ENCODE results near the gene SMYD3.

Gene SMYD3

GRCh38 chr1:246136477-246136876 is 370.6 kb downstream of the SMYD3 start:
- no peak for DNase-seq

DNA sequence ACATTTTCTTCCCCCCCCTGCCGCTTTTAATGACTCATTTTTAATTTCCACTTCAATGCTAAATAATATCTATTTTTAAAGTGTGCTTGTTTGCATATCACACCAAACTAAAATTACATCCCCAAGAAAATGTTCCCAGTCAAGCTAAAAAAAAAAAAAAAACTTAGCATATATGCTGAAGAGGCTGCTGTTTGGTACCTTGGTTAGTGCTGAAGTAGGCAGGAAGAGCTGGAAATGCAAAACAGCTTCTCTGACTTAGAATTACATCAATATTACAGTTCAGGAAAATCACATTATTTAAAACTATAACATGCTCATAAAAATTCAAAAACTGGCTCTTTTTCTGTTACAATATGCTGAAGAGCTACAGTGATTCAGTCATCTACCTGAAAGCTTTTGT is 372.3 kb downstream of the SMYD3 start:
- no peak for DNase-seq

- DNase-seq = no peak
These were observed 376.0 kb downstream of the SMYD3 start for GRCh38 chr1:246131095-246131494.

DNA sequence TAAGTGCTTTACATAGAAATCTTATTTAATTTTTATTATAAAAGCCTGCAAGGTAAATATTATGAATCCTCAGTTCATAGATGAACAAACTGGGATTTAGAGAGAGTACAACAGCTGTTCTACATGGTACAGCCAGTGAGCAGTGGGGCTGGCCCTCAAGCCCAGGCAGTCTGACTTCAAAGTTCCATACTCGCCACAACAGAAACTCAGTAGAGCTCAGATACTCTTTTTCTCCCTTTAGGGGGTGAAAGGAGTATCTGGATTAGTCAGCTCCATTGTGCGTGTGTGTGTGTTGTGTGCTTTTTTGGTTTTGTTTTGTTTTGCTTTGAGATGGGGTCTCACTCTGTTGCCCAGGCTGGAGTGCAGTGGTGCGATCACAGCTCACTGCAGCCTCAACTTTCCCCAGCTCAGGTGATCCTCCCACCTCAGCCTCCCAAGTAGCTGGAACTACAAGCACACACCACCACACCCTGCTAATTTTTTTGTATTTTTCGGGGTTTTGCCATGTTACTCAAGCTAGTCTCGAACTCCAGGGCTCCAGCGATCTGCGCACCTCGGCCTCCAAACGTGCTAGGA is 378.5 kb downstream of the SMYD3 start:
- DNase-seq = no peak

GRCh38 chr1:246126580-246126979 is 380.5 kb downstream of the SMYD3 start:
- DNase-seq = no peak

DNA sequence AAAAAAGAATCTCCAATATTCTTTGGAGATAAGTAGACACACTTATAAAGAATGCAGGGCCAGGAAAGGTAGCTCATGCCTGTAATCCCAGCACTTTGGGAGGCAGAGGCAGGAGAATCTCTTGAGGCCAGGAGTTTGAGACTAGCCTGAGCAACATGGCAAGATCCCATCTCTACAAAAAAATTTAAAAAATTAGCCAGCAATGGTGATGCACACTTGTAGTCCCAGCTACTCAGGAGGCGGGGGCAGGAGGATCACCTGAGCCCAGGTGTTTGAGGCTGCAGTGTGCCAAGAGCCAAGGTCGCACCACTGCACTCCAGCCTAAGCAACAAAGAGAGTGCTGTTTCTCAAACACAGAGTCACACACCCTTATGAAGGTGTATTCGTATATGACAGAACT is 385.0 kb downstream of the SMYD3 start:
- no peak for DNase-seq

DNA sequence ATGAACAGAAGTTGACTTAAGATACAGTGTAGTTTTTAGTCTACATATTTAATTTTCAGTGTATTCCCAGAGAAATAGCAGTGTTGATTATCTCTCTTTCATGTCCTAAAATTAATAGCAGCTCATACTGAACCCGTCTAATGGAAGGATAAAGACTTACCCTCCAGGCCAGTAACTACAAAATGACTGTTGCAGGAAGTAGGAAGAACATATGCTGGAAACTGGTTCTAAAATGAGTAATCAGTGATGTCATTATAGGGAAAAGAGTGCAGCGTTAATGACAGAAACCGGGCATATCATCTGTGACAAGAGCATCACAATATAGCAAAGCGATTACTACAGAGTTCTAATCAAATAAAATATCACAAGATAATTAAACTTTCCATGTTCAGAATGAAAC is 385.5 kb downstream of the SMYD3 start:
- no peak for DNase-seq

GRCh38 chr1:246117066-246117791 is 389.9 kb downstream of the SMYD3 start:
- peak; percentile 11 for DNase-seq

DNA sequence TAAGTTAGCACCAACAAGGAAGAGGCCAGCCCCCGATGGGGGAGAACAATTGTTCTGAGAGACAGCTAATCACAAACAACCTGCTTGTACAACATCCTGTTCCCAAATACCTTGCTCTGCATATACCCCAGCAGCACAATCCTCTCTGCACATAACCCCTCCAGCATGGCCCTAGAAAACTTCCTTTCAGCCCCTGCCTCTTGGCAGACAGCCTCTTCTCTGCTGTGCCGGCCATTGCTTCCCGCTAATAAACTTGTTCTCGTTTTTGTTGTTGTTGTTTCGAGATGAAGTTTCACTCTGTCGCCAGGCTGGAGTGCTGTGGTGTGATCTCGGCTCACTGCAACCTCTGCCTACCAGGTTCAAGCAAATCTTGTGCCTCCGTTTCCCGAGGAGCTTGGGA is 392.7 kb downstream of the SMYD3 start:
- no peak for DNase-seq

GRCh38 chr1:246113555-246114095 is 393.5 kb downstream of the SMYD3 start:
- no peak for DNase-seq

GRCh38 chr1:246111570-246111969 is 395.5 kb downstream of the SMYD3 start:
- DNase-seq = no peak

- no peak for DNase-seq
These were observed 396.5 kb downstream of the SMYD3 start for GRCh38 chr1:246110343-246111219.

GRCh38 chr1:246108278-246108925 is 398.7 kb downstream of the SMYD3 start:
- no peak for DNase-seq

- peak; percentile 40 for DNase-seq
These were observed 399.4 kb downstream of the SMYD3 start for GRCh38 chr1:246107516-246108277.

- DNase-seq = no peak
These were observed 400.7 kb downstream of the SMYD3 start for GRCh38 chr1:246106342-246106763.

DNA sequence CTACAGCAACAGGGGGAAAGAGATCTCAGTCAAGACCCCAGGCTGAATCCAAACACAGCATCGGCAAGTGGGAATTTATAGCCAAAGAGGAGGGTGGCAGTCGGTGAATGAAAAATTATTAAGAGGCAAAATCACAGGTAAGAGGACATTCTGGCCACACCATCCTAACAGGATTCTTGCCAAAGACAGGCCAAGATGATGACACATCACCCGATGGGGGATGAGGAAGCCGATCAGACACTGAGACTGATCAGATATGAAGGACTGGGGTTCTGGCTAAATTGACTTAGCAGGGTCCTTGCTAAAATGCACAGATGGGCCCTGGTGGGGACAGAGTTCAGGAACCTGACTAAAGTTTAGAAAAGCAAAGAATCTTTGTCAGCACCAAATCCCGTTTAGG is 402.2 kb downstream of the SMYD3 start:
- DNase-seq = no peak

DNA sequence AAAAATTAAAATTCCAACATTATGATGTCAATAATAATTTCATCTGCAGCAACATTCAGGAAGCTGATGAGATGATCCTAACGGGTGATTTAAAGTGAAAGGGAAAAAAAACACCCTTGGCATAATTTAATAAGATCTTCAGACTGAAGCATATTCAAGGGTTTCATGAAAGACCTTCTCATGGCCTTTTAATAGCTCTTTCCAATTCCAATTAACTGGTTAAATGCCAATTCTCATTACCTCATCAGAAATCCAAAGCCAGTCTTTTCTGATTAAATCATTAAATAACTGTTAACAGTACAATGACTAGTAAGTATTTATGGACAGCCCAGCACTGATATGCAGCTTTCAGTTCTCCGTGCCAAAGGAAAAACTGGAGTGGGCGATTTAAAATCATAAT is 407.5 kb downstream of the SMYD3 start:
- no peak for DNase-seq

- DNase-seq = no peak
These were observed 410.7 kb downstream of the SMYD3 start for GRCh38 chr1:246096356-246096755.

- DNase-seq = no peak
These were observed 411.6 kb downstream of the SMYD3 start for GRCh38 chr1:246095443-246095842.

- DNase-seq = no peak
These were observed 413.8 kb downstream of the SMYD3 start for GRCh38 chr1:246093230-246093629.

GRCh38 chr1:246092136-246092535 is 414.9 kb downstream of the SMYD3 start:
- no peak for DNase-seq

DNA sequence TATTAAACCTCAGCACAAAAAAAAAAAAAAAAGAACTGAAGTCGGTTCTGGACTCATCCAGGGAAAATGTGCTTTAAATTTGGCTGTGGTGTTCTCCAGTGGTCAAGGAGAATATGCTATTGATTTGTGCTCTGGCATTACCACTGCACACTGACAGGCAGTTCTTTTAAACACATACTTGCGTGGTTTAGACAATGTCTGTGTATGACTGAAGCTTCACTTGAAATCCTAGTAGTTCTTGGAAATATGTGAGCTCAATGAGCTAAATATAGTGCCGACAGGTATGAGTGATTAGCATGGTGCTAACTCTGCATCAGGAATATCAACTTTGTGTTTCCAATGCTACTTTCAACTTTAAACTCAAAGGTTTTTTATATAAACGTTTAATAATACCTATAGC is 415.6 kb downstream of the SMYD3 start:
- no peak for DNase-seq

Measured in kidney glomerular epithelial cell (primary cell).